ENCODE data around the gene PLXNA3. TPM values are rescaled to one million over a fixed set of nuclear protein-coding genes. Genes with fewer than 3 reads are reported as not detected.
A peak's percentile ranks its signal among the peaks of the same experiment; 100 is the strongest.

PLXNA3 gene
- total RNA-seq, 1 donor from 2014 or later: 14.6 TPM

DNA sequence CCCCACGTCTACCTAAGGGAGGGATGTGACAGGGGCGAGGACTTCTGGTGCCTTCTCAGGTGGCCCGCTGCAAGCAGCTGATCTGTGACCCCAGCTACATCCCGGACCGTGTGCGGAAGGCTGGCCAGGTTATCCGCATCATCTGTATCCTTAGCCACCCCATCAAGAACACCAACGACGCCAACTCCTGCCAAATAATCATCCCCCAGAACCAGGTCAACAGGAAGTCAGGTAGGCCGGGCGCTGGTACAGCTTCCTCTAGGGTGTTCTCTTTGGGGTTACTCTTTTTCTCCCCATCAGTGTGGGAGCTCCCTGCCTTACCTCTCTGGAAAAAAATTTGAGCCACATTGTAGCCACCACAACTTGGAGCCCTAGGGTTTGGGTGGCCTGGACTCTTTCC lies 16.5 kb upstream of the PLXNA3 start:
- no peak for DNase-seq (ENCODE audit: low read depth)
- no peak overlapping the region for H3K4me3 ChIP-seq (ENCODE audit: low read depth, low read length)
- TF ChIP-seq, protein P1, sequence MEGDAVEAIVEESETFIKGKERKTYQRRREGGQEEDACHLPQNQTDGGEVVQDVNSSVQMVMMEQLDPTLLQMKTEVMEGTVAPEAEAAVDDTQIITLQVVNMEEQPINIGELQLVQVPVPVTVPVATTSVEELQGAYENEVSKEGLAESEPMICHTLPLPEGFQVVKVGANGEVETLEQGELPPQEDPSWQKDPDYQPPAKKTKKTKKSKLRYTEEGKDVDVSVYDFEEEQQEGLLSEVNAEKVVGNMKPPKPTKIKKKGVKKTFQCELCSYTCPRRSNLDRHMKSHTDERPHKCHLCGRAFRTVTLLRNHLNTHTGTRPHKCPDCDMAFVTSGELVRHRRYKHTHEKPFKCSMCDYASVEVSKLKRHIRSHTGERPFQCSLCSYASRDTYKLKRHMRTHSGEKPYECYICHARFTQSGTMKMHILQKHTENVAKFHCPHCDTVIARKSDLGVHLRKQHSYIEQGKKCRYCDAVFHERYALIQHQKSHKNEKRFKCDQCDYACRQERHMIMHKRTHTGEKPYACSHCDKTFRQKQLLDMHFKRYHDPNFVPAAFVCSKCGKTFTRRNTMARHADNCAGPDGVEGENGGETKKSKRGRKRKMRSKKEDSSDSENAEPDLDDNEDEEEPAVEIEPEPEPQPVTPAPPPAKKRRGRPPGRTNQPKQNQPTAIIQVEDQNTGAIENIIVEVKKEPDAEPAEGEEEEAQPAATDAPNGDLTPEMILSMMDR (conservative IDR thresholded peaks at IDR 0.05; ENCODE audit: low read depth, low read length): no peak

DNA sequence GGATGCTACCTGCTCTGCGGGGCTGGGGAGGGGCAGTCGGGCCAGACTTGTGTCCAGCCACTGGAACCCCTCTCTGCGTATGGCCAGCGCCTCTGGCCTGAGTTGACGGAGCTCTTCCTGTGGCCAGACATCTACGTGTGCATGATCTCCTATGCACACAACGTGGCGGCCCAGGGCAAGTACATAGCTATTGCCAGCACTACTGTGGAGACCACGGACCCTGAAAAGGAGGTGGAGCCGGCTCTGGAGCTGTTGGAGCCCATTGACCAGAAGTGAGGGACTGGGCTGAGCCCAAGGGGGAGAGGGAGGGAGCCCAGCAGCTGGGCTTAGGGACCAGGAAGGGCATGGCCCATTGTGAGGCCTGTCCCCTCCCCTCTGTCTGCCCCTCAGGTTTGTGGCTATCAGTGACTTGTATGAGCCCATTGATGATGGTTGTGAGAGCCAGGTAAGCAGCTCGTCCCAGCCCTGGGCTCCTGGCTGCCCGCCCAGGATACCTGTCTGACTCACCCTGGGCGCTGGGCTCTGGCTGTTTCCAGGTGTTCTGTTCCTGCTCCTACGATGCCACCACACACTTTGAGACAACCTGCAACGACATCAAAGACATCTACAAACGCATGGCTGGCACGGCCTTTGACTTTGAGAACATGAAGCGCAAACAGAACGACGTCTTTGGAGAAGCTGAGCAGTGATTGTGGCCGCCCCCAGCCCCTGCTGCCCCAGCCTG lies 15.9 kb upstream of the PLXNA3 start:
- TF ChIP-seq, protein P1 (conservative IDR thresholded peaks at IDR 0.05; ENCODE audit: low read depth, low read length): no peak
- no peak overlapping the region for H3K4me3 ChIP-seq (ENCODE audit: low read depth, low read length)
- no peak for DNase-seq (ENCODE audit: low read depth)

DNA sequence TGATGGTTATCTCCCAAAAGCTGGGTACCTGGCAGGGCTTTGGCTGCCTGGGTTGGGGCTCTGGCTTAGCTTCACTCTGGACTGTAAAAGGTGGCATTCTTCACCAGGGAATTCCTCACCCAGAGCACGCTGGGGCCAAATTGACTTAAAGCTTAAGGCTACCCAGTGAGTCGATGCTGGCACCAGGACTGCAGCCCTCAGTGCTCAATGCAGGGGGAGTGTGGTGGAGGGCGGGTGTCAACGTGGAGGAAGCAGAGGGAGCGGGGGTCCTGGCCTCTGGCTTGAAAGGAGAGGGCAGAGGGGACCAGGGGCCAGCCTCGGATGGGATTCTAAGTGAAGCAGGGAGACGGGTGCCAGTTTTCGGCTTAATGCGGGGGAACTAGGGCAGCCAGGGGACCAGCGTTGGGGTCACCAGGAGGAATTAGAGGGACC lies 14.6 kb upstream of the PLXNA3 start:
- TF ChIP-seq, protein P1 (conservative IDR thresholded peaks at IDR 0.05; ENCODE audit: low read depth, low read length): no peak
- peak overlapping the region; percentile 31 for H3K4me3 ChIP-seq (ENCODE audit: low read depth, low read length)

DNA sequence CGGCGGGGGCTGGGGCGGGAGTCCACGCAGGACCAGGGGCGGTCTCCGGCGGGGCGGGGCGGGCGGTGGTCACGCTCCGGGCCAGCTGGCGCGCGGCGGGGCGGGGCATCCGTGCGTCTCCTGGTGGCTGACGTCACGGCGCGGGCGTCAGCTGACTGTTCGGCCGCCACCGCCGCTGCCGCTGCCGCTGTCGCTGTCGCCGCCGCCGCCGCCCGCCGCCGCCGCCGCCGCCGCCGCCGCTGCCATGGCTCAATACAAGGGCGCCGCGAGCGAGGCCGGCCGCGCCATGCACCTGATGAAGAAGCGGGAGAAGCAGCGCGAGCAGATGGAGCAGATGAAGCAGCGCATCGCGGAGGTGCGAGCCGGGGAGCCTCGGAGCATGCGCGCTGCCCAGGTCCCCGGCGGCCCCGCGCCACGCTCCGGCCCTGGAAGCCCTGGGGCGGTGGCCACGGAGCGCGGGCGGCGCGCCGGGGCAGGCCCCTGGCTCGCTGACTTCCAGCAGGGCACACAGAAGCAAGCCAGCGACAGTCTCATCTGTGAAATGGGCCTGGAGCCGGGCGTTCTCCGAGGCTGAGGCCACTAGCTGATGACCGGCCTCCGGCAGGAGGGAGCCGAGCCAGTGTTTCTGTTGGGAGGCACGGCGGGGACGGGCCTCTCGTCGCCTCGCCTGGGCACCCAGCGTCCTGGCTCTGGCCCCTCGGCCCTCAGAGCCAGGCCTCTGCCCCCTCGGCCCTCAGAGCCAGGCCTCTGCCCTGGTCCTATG lies 13.9 kb upstream of the PLXNA3 start, which contains the start of gene FAM50A:
FAM50A (plus strand) TSS at position 150 of the 763 bp plus-strand sequence; CDS start at position 245, 95 bp downstream.
- TF ChIP-seq, protein P1 (conservative IDR thresholded peaks at IDR 0.05; ENCODE audit: low read depth, low read length): no peak
- no peak for DNase-seq (ENCODE audit: low read depth)
- H3K4me3 ChIP-seq (ENCODE audit: low read depth, low read length): peak within 1 kb of the TSS; percentile 68

More for the DNA sequence above, 14.6 kb upstream of the PLXNA3 start:
- DNase-seq (ENCODE audit: low read depth): no peak

DNA sequence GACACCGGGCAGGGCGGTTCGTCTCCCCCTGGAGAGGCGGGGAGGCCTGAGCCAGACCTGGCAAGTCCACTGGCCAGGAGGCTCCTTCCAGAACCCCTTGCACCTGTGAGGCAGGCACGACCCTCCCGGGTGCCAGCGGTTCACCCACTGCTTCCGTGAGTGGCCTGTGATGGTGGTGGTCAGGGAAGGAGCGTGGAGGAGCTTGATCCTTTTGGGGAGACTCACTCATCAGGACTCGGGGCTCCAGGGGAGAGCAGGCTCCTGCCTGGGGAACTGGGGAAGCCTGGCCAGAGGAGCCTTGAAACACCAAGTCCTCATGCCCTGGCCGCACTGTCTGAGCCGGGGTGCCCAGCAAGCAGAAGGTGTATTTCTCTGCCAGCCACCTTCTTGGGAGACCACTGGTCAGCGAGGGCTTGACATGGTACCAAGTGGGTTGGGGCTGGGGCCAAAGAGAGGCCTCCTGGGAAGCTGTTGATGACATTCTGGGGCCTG lies 13.3 kb upstream of the PLXNA3 start:
- DNase-seq (ENCODE audit: low read depth): no peak
- TF ChIP-seq, protein P1 (conservative IDR thresholded peaks at IDR 0.05; ENCODE audit: low read depth, low read length): no peak
- peak overlapping the region; percentile 68 for H3K4me3 ChIP-seq (ENCODE audit: low read depth, low read length)

DNA sequence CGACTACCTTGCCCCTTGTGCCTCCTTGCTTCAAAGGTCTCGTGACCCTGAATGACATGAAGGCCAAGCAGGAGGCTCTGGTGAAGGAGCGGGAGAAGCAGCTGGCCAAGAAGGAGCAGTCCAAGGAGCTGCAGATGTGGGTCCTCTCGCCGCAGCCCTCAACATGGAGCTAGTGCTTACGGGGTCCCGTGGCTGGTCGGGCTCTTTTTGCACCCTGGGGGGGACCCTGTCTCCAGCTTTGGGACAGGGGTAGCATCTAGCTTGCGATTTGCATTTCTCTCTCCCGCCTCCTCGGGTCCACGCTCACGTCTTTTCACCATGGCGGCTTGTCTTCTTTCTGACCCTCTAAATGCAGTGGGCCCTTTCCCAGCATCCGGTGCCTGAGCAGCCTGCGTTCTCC lies 12.3 kb upstream of the PLXNA3 start:
- TF ChIP-seq, protein P1 (conservative IDR thresholded peaks at IDR 0.05; ENCODE audit: low read depth, low read length): no peak
- no peak for DNase-seq (ENCODE audit: low read depth)
- no peak overlapping the region for H3K4me3 ChIP-seq (ENCODE audit: low read depth, low read length)
